GM12892 (cell line): ENCODE results near the gene THOP1.

Source experiments
- POLR2A ChIP-seq: IDR thresholded peaks from 2 replicates; pipeline ENCODE4 v1.6.1; 2011; ENCODE audit warnings: low read depth, low read length, control low read depth
- POLR2AphosphoS5 ChIP-seq: IDR thresholded peaks from 2 replicates; pipeline ENCODE4 v1.6.1; 2011; ENCODE audit warnings: low read depth, low read length, control low read depth
- TAF1 ChIP-seq: IDR thresholded peaks from 2 replicates; pipeline ENCODE4 v1.6.1; 2011; ENCODE audit warnings: low read depth, mild to moderate bottlenecking, control low read depth, low read length, borderline replicate concordance

DNA sequence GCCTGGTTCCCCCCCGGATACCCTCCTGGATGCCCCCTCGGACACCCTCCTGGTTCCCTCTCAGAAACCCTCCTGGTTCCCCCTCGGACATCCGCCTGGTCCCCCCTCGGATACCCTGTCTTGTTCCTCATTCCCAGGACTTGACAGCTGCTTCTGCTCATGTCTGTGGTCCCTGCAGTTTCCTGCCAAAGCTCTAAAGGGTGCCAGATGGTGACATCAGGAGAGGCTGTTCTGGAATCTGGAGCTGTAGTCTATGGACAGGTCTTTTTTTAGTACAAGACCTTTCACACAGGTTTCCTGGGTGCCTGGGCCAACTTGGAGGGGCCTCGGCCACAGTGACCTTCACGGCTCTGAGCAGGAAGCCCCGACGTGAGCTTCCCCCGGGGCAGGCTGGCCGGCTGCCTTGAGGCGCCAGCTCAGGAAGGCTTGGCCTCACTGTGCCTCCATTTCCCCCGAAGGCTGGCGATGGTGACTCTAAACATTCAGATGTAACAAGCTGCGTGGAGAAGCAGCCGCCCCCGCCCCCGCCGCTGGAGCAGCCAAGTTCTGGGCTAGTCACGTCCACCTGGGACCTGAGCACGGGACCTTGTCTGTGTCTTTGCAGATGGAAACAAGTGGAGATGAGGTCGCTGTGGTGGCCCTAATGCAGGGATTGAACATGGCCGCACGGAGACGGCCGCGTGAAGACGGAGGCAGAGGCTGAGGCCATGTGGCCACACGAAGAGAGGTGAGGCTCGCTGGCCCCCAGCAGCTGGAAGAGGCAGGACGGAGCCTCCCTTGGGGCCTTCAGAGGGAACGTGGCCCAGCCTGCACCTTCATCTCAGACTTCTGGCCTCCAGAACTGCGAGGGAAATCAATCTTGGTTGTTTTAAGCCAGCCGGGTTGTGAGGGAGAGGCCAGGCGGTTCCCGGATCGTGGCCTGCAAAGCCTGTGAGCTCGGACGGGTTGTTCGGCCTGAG, 15.0 kb upstream of the THOP1 start:
- TF ChIP-seq TAF1 = no peak
- TF ChIP-seq POLR2AphosphoS5 = no peak
- TF ChIP-seq POLR2A = no peak
